ENCODE results near the gene MYO1E. TPM values are rescaled to one million over a fixed set of nuclear protein-coding genes. Genes with fewer than 3 reads are reported as not detected.
"Not testable (repeated sequence)": the region's sequence is repeated elsewhere in the genome, so short reads cannot be mapped to it uniquely, and the experiment has no call there.

The MYO1E gene
- 88.5 and 117 TPM in 2 replicates for total RNA-seq (2014; rRNA removed)
- polyA plus RNA-seq (2012): 59.1 TPM

- peak; percentile 96 for DNase-seq (ENCODE audit: low read depth)
These were observed at the start of gene MYO1E for GRCh38 chr15:59372352-59373211. TSS of gene MYO1E (minus strand) at chr15:59372871. CDS start at chr15:59372500, 371 bp downstream.

GRCh38 chr15:59420986-59421618, 48.4 kb upstream of the MYO1E start:
- peak; percentile 11 for DNase-seq (ENCODE audit: low read depth)

DNA sequence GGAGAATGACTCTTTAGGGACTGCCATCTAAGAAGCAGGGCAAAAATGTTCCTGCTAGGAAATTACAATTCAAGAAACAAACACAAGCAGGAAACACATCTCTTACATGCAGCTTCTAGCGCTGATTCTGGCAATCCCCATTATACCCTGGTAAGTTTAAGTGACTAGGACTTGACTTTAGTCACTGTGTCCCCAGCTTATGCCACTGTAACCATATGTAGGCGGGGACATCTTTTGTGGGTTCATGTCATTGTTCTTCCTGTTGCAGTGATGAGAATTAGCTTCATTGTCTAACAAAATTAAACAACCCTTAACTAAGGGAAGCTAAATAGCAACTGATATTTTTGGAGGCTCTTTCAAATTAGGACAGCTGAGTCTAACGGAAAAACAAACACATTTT, 47.4 kb upstream of the MYO1E start:
- no peak for DNase-seq (ENCODE audit: low read depth)

- DNase-seq (ENCODE audit: low read depth): no peak
These were observed 46.5 kb upstream of the MYO1E start for GRCh38 chr15:59419170-59419569.

- no peak for DNase-seq (ENCODE audit: low read depth)
These were observed 44.1 kb upstream of the MYO1E start for GRCh38 chr15:59416816-59417215.

- DNase-seq (ENCODE audit: low read depth): no peak
These were observed 40.9 kb upstream of the MYO1E start for GRCh38 chr15:59413577-59413976.

GRCh38 chr15:59410391-59410896, 37.8 kb upstream of the MYO1E start:
- no peak for DNase-seq (ENCODE audit: low read depth)

DNA sequence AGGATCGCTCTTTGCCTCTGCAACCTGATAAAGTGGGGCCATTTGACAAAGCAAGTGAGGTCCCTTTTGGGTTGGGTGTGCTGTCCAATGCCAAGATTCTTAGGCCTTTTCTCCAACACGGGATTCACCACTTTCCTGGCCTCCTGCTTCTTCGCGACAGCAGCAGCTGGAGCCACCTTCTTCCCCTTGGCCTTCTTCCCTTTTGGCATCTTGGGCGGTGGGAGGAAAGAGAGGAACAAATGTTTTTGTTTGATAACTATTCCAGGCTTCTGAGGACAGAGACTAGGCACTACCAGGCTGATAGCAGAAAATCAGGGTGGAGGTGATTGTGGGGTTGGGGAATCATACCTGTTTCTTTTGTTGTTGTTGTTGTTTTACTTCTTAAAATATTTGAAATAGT, 35.3 kb upstream of the MYO1E start:
- DNase-seq (ENCODE audit: low read depth): no peak

DNA sequence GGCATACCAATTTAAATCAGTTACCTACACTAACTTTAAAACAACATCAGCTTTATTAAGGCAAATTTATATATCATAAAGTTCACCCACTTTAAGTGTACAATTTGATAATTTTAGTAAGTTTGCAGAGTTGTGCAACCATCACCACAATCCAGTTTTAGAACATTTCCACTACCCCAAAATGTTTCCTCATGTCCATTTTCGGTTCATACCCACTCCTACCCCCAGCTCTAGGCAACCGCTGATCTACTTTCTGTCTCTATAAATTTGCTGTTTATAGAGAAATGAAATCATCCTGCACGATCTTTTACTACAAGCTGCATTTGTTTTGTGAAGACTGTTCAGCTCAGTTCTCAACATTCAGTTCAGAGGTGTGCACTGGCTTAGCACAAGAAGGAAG, 33.8 kb upstream of the MYO1E start:
- DNase-seq (ENCODE audit: low read depth): no peak

DNA sequence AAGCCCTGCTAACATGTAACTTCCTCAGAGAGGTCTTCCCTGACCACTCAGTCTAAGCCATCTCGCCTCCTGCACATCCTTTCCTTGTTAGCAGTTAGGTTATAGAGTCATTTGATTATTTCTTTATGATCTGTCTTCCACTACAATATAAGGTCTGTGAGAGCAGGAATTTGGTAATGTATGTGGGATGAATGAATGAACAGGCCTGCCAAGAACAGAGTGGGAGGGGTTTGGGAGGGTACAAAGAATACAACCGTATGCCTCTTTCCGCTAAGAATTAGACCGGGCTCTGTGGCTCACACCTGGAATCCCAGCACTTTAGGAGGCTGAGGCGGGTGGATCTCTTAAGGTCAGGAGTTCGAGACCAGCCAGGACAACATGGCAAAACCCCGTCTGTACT, 32.4 kb upstream of the MYO1E start:
- DNase-seq (ENCODE audit: low read depth): no peak

DNA sequence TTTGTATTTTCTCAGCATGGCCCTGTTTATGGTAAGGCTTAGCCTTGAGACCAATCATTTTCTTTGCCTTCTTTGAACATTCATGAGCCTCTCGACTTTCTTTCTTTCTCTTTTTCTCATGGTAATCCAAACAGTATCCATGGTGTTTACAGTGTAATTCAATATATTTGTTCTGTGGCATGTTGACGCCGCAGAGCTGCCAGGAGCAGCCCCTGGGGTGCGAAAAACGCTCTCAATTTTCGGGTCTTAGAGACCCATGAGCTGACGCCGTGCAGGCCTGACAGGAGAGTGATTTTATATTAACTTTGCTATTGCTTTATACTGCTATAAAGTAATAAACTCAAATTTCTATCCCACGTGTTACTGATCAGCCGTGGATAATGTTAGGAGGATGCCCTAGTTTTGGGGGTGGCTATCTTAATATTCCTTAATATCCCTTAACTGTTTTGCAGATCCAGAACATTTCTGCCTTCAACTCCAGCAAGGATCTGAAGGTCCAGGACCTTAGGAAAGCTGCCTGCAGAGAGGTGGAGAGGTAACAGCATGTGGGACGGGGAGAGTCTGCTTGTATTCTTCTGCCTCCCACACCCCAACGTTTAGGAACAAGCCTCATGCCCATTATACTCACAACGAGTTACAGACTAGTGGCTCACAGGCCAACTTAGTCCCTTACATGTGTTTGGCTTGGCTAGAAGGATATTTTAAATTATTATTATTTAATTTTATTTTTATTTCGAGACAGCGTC, 29.3 kb upstream of the MYO1E start:
- no peak for DNase-seq (ENCODE audit: low read depth)

DNA sequence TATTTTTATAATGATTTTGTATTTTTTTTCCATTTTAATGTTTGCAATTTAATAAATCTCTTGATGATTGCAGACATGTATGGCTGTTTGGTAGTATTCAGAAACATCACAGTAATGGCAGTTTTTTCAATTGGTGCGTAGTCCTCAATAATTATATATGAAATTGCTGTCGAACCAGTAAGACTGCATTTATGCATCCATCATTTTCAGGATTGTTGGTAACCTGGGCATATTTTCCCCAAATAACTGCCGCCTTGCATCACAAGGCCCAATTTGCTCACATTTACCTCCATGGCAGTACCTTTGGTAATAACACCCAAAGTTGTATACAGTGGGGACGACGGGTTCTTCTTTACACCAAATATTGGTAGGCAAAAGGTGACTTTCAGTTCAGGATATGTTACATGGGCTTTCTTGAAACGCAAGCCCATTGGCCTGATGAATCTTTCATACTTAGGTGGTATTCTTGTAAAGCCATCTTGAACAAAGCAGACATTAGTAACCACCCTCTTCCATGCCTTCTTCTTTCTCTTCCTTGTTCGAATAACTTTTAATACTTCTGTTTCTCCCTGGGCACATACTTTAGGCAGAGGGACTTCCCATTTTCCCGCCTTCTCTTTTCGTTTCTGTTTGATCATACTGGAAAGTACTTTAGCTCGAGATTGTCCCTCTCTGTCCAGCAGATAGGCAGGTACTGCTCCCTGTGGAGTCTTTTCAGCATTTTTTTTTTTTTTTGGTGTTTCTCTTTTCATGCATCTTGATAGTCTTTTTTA, 28.6 kb upstream of the MYO1E start:
- not testable (repeated sequence) for DNase-seq (ENCODE audit: low read depth)

DNA sequence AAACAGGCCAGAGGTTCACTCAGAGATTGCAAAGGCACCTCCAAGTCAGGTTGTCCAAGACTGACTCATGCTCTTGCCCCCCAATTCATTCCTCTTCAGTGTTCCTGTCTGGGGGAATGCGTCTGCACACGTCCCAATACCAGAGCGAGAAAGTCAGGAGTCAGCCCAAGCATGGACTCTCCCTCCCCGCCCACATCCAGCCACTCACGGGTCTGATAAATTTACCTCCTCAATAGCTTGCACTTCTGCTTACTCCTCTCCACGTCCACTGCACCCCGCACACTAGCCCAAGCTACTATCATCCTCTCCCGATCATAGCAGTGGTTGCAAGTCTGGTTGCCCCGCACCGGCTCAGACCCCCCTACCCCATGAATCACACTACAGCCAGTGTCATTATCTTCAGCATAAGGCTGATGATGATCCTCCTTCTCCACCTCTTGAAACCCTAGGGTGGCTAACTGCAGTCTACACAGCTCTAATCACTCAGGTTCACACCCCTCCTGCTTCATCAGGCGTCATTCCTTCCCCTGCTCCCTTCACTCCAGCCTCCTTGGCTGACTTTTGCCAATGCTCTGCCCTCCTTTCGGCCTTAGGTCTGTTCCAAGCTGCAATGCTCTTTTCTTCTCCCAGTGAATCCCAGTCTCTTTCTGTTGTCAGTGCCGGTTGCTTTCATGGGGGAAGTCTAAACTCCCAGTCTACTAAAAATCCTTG, 27.6 kb upstream of the MYO1E start:
- DNase-seq (ENCODE audit: low read depth): no peak

DNA sequence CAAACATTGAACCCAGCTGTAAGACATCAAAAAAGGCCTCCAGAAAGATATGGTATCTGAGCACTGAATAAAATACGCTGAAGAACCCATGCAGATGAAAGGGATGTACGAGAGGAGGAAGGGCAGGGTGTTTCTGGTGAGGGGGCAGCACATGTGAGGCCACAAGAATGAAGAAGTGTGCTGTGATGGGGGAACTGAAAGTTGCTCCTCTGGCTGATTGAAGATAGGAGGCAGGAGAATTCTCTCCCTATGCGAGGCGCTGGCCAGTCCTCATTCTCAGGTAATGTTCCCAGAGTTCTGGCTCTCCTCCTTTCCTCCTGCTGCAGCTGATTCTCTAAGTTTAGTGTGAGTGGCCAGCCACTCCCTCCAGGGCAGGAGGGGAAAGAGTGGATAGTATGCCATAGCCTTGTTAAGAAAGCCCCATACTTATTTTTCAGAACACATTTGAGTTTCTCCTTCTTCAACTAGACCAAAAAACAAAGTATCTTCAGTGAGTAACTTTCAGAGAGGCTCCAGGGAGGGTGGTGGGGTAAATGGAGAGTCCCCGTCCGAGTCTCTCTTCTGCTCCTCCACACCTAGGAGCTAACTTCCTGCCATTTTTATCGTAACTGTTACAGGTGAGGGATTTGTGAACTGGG, 26.9 kb upstream of the MYO1E start:
- DNase-seq (ENCODE audit: low read depth): no peak

DNA sequence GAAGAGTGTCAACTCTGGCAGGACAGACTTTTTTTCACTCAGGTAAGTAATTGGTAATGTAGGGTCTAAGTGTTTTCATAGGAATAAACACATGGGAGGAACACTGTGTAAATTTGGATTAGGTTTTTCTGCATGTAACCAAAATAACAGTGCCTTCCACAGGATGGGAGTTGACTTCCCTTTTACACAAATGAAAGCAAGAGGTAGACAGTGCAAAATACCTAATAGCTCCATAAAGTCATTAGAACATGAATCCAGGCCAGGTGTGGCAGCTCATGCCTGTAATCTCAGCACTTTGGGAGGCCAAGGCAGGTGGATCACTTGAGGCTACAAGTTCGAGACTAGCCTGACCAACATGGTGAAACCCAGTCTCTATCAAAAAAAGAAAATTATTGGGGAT, 25.5 kb upstream of the MYO1E start:
- no peak for DNase-seq (ENCODE audit: low read depth)

GRCh38 chr15:59396679-59397078, 24.0 kb upstream of the MYO1E start:
- DNase-seq (ENCODE audit: low read depth): no peak

- DNase-seq (ENCODE audit: low read depth): no peak
These were observed 23.5 kb upstream of the MYO1E start for GRCh38 chr15:59396211-59396610.

DNA sequence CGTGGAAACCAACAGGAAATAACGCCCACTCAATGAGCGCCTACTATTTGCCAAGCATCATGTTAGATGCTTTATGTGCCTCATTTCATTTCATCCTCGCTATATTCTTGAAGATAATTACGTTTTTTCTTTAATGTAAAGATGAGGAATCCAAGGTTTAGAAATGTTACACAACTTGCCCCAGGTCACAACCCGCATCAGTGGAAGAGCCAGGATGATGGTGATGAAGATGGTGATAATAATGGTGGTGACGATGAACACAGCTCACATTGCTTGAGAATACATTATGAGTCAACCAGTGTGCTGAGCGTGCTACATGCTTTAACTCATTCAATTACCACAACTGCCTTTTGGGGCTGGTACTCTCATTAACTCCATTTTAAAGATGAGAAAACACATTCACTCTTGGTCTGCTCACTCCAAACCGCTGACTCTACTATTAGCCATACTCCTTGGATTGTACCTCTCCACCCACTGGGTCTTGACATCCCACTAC, 21.5 kb upstream of the MYO1E start:
- DNase-seq (ENCODE audit: low read depth): no peak

- DNase-seq (ENCODE audit: low read depth): no peak
These were observed 19.6 kb upstream of the MYO1E start for GRCh38 chr15:59392299-59392698.

GRCh38 chr15:59388670-59389069, 16.0 kb upstream of the MYO1E start:
- peak; percentile 36 for DNase-seq (ENCODE audit: low read depth)
